Hematopoietic multipotent progenitor cell treated with erythropoietin and hydrocortisone succinate and interleukin-3 and kit ligand, for 15 days (in vitro differentiated cells): ENCODE measurements around the gene CACNA2D2.
A peak's percentile ranks its signal among the peaks of the same experiment; 100 is the strongest.

Experiments
- DNase-seq: peaks from one replicate; pipeline ENCODE4 v3.0.0-alpha.2; 2015; ENCODE audit warnings: low spot score

The CACNA2D2 gene

DNA sequence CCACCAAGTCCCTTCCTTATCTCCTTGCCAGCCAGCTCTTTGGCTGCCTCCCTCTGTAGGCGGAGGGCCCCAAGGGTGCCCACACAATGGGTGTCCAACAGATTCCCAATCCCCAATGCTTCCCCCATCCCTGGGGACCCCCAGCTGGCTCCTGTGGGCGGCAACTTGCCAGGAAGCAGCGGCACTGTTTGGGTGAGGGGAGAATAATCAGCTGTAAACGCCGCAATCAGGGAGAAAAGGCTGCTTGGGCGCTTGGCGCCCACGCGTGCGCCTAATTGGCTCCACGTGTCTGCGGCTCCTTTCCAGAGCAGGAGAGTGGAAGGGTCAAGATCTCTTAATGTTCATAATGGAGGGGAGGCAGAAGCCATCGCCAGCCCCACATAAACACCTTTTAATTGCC lies 76.2 kb downstream of the CACNA2D2 start:
- no peak for DNase-seq

DNA sequence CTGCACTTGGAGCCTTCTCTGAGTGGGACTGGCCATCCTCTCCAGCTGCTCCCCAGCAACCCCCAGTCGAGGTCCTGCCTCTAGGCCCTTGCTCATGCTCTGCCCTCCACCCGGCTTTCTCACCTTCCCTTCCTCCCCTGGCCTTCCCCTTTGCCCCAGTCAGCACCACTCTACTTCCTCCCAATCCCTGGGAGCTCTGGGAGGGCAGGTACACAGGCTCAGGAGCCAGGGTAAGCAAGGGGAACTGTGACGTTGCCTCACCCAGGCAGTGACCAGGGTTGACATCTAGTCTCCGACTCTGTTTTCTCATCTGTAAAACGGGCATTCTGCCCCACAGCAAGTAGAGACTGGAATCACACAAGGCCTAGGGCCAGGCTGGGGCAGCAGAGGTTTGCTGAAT lies 77.5 kb downstream of the CACNA2D2 start:
- no peak for DNase-seq

DNA sequence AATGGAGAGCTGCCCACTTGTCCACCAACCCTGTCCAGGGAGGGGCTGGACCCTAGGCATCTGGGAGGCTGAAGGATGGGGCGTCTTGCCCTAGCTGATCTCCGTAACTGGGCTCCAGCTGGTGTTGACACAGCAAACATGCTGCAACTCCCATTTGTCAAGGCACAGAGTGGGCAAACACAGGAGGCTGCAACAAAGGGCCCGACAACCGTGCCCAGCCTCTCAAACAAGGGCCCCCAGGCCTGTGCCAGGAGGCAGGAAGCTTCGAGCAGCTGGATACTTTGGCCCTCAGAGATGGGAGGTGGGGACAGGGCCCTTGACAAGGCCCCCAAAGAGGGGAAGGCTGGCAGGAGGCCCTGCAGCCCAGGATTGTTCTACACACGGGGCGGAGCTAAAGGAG lies 79.9 kb downstream of the CACNA2D2 start:
- no peak for DNase-seq

DNA sequence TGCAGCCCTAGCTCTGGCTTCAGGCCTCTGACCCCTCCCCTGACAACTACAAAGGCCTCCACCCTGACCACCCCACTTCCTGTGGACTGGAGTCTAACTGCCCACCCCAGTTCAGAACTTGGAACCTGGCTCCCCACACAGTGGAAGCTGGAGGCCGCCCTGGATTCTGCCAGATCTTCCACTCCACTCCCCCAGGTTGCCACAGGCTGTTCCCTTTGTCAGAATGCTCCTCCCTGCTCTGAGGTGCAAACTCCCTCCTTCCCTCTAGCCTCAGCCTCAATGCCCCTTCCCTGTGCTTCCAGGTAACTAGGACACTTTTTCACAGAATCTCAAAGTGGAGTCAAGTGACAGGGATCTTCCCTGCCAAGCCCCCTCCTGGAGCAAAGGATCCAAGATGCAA lies 81.3 kb downstream of the CACNA2D2 start:
- no peak for DNase-seq

DNA sequence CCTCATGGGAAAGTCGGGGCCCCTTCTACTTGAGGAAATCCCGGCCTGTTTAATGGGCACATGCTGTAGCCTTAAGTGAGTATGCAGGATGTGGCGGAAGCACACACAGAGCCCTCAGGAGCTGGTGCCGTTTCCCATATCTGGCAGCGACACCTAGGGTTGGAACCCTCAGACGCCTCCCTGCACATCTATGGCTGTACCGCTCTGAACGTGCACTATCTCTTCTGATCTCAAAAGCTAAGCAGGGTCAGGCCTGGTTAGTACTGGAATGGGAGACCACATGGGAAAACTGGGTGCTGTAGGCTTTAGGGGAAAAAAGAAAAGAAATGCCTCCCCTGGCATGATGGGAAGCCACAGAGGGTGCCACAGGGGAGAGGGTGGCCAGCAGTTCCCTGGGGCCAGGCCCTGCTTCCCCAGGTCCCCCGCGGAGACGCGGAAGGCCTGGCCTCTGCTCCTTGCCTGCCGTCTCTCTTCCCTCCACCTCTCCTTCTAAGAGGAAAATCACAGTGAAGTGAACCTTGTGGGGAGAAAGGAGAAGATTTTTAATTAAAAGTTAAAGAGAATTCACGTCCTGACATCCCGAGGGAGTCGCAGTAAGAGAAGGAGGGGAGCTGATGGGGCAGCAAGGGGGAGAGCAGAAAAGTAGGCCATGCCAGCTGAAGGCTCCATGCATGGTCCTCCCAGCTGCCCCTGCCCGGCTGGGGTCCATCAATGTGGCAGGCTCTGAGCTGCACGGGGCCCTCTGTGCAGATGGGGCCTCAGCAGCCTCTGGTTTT lies 83.7 kb downstream of the CACNA2D2 start:
- no peak for DNase-seq

DNA sequence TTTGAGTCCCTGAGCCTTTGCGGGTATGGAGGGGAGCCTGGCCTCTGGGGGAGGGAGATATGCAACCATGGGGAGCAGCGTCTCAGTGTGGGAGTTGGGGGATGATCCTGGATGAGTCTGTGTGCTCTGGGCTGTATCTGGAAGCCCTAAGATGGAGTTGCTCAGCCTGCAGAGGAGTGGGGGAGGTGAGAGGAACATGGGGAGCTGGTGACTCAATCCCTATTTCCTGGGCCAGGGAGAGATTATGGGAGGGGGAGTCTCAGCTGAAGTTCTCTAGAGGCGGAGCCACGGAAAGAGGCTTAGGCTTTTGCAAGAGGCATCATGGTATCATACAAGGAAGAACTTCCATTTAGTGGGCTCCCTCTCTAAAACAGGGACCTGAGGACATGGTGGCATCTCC lies 84.6 kb downstream of the CACNA2D2 start:
- DNase-seq = no peak

DNA sequence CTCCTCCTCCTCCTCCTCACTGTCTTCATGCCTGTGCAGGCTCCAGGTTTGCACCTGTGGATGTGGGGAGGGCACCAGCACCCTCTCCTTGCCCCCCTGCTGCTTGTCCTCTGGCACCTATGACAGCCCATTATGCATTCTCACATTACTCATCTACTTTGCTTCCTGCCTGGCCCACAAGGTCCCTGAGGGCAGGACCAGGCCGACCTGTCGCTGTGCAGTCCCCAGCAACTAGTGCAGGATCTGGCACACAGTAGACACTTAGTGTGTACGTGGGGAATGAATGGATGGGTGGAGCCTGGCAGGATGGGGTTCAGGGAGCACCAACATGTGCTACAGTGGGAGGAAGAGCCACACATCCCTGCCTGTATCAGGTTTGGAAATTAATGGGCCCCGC lies 85.8 kb downstream of the CACNA2D2 start:
- no peak for DNase-seq

DNA sequence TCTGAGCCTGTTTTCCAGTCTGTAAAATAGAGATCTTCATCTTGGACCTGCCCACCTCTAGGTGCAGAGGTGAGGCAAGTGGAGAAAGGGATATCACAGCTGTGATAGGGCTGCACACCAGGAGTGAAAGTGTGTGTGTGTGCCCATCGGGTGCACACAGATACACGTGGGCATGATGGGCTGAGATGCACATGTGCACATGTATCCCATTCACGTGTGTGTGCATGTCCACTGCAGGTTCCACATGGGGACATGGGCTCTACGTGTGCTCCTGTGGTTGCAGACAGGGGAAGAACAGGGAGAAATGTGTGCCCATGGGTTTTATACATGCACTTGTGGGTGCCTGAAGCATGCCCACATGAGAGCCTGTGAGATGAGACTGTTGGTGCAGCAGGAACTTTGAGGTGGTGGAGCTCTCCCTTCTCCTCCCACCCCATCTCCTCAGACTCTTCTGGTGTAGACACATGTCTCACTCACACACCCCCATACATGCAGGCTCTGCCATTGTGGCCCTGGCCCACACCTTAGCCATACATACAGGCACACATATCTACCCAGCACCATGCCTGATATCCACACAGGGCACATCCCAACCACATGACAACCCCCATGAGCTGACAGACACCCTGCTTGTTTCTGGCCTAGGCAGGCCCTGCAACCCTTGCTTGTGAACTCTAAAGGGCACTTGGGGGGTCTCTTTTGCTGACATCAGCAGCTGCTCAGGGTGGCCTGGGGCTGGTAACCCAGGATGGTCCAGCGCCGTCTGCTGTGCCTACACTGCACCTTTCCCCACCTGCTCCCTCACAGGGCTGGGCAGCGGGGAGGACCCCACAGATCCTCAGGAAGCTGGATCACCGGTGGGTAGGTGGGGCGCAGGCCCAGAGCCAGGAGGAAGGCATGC lies 86.4 kb downstream of the CACNA2D2 start:
- DNase-seq = no peak

DNA sequence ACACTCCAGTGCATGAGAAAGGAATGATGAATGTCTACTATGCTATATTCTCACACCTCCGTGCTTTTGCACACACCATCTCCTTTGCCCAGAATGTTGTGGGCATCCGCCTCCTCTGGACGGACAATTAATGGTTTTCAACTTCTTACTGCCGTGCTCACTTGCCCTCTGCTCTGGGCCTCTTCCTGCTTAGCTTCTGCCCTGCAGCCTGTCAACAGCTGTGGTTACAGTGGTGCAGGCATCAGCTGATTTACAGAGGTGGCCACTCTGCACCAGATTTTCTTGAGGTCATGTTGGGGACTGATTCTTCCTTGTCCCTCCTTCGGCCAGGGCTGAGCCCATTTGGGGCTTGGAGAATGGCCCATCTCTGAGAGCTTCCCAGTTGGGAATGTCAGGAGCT lies 87.6 kb downstream of the CACNA2D2 start:
- no peak for DNase-seq

DNA sequence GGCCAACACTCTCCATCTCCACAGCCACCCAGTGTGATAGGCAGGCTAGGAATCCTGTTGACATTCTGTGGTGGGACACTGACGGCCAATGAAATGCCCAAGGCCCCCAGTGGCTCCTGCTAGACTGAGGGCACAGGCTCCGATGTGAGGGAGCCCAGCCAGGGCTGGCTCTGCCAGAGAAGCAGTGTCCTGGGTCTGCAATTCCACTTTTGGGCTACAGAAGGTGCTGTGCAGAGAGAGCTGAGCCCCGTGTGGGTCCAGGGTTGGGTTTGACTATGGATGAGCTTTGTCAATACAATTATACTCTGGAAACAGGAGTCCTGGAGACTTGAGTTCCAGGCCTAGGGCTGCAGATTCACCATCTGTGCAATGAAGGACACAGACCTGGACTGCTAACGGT lies 88.4 kb downstream of the CACNA2D2 start:
- DNase-seq = no peak

DNA sequence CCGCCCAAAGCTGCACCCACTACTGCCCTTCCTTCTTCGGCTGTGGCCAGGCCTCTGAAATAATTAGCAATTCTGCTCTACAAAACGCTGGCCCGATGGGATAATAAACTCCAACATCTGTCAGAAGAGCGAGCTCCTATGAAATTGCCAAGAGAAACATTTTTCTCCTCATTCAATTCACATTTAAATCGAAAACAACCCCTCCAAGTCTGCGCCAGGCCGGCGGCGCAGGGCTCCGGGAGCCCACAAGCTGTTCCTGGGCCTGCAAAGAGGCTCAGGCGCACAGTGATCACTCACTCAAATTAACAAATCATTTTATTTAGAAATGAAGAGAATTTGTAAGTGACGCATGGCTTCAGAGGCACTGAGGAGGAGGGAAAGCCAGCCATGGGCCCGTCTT lies 88.8 kb downstream of the CACNA2D2 start:
- DNase-seq = no peak

DNA sequence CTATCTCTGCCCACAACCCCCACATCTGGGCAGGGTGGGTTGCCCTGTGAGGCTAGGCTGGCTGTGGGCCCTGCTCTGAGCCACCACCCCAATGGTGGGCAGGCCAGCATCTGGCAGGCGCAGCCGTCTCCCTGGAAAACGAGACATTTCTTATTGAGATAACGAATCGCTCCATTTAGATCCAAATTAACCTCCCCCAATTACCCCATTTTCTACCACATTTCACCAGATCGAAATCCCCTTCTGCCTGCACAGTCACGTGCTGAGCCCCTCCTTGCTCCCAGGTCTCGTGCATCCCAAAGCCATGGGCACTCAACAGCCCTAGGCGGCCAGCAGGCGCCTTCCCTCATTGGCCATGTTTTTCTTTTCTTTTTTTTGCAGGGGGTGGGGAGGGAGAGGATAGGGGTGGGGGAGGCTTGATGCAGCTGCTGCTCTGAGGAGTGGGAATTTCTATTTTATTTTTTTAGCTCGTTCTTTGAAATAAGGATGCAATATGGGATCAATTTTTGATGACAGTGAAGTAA lies 91.1 kb downstream of the CACNA2D2 start:
- DNase-seq = no peak

DNA sequence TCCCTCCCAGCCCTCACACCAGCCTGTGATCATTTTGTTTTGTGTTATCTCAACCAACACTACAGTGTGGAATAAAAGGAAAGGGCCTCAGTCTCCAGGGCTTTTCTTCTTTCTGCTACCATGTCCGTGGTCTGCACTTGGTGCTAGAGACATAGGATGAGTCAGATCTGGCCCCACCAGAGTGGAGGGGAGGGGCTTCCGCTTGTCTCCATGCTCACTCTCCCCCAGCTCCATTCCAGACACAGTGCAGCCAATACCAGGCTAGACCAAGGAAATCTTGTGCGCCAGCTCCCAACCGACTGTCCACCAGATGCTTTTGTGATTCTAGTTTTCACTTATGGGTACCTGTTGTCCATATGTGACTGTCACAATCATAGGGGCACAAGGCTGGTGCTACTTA lies 92.2 kb downstream of the CACNA2D2 start:
- no peak for DNase-seq

DNA sequence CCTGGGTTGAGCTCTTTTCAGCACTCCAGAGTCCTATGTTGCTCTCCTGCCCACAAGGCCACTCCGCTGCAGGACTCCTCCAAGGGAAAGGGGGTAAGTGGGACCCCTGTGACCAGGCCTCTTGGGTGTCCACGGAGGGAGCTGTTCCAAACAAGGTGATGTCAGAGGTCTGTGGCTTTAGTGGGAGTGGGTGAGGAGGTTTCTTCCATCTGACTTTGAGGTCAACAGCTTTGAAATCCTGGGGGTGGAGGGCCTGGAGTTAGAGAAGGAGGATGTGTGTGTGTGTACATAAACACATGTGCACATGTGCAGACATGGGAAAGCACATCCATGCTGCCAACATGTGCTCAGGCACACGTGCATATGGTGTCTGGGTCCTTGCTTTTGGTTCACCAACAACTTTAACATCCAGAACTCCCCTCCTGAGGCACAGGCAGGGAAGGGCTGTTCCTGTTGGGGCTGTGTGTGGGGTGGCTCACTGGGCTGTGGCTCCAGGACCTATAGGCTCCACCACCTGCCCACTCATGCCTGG lies 92.8 kb downstream of the CACNA2D2 start:
- no peak for DNase-seq

DNA sequence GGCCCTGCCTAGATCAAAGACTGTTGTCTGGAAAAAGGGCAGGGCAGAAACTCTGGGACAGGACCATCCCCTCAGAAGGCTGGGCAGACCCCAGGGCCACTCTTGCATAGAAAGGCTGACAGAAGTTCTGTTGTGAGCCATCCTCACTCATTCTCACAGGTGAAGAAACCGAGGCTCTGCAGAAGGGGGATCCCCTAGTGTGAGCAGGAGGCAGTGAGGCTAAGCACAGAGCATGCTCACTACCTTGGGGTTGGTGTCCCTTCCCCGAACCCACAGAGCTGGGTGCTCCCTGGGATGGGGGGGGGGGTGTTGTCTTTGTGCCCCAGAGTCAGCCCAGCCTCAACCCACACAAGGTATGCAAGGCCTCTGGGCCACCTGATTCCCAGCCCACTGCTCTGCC lies 93.2 kb downstream of the CACNA2D2 start:
- no peak for DNase-seq

DNA sequence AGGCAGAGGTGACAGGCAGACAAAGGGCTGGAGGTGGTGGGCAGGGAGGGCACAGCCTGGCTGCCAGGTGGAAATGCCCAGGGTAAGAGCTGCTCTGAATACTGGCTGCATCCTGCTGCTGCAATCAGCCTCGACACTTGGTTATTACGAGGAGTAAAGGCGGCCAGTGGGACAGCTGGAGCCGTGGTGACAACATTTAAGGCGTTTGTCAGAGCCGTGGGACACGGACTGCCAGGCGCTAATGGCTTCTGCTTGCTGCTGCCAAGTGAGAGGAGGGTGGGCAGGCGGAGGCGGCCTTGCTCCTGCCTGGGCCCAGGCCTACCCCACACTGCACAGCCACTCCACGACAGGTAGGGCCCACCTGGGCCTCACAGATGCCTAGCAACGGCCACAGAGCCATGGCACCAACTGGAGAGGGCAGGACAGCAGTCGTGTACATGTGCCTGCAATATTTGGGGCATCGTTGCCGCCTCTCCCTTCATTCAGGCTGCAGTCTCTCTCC lies 94.9 kb downstream of the CACNA2D2 start:
- no peak for DNase-seq

DNA sequence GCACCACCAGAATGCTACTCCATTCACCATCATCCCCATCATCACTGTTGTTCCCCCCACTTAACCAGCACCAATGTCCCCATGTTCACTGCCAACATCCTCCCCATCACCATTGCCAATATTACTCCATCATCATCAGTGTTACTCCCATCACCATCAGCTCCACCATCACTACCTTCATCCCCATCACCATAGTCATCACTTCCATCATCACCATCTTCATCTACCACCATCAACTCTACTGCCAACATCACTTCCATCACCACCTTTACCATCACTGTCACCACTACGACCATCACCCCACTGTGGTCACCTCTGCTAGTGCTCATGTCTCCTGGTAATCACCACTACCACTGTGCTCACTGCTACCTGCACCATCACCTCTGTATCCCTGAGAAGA lies 96.9 kb downstream of the CACNA2D2 start:
- DNase-seq = no peak

DNA sequence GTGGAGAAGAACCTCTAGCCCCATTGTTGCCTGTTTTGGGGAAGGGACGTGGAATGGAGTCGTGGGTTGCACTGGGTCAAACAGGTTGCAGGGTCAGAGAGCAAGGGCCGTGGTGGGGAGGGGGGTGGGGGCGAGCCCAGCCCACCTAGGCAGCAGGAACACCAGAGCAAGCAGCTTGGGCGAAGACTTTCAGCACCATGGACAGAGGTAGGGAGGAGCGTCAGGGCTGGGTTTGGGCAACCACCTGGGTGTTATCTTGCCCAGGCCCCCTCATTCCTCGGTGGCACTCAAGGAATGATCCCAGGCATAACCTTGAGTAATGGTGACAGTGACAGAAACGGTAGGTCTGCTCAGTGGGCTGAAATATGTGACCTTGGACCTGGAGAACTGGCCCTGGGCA lies 98.2 kb downstream of the CACNA2D2 start:
- peak; percentile 26 for DNase-seq

DNA sequence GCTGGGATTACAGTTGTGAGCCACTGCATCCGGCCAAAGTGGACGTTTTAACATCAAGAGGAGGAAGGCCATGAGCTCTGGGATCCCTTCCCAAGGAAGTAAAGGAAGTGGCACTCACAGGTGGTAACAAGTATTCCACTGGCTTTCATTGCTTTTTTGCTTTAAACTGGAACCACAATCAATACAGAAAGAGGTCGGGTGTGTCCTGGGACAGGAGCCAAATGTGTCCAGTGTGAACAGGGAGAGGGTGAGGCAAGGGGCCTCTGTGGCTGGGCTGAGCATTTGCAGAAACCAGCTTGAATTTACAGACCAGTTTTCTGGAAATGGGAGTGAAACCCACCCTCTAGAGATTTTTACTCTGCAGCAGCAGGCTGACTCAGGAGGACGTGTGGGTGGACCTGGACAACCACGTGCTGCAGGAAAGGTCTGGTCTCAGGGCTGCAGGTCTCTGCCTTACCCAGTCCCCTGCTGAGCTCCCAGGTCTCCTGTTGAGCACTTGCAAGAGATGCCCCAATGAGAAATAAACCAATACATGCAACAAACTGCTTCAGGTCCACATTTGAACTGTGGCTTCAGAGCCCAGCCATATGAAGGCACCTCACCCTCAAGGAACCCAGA lies 101.3 kb downstream of the CACNA2D2 start:
- DNase-seq = no peak

DNA sequence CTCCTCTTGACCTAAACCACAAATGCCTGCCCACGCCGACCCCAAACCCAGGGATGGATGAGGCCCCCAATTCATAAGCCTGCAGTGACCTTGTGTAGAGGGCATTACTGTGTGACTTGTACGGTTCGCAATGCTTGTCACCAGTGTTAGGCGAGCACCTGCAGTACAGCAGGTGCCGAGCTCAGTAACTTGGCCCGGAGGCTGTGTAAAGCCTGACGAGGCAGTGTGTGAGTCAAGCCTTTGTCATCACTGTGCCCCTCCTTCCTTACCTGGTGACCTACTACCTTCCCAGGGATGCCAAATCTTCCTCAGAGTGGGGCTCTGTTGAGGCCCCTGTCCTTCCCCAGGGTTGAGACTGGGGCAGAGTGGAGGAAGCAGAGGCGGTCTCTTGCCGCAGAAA lies 106.9 kb downstream of the CACNA2D2 start:
- DNase-seq = no peak

DNA sequence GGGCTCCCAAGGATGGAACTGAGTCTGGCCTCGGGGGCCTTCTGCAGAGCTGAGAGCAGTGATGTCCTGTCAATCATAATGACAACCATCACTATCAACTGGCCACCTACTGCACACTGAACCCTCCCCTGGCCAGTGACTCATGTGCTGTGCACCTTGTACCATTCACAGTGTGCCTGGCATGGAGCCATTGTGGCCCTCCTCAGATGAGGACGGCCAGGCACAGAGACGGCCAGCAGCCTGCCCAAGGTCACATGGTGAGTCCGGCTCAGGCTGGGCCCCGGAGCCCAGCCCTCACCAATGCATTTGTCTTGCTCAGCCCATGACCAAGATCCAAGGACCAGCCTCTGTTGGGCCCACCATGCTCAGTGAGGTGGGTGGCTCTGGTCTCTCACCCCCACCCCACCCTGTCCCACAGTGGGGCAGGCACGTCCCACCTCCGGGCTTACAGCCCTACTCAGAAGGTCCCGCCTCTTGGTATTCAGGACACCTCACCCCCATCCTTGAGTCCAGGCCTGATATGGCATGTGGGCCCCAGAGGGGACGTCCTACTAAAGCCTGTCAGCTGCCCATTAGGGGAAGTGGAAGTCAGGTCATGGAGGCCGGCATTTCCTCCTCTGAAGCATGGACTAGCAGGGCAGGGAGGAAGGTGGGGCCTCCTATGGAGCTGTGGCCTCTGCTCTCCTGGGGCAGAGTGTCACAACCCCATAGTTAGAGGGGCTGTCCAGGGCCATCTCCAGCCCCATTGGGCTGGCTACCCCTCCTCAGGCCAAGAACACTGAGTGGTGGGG lies 108.2 kb downstream of the CACNA2D2 start:
- DNase-seq = no peak
